ENCODE measurements around the gene SYNGR2.

- no peak for TF ChIP-seq CTCF (IDR thresholded peaks at IDR 0.05)
- no peak for TF ChIP-seq EZH2 (IDR thresholded peaks at IDR 0.05; ENCODE audit: borderline replicate concordance, insufficient read depth, low read depth, low read length, poor library complexity, severe bottlenecking)
Observed at GRCh38 chr17:78130437-78131101, 37.8 kb upstream of the SYNGR2 start, which contains the start of gene TMC8.

All from B cell (primary cell).